GM19324 (cell line): ENCODE measurements around the gene FAM118B.
"Not testable (repeated sequence)": the region's sequence is repeated elsewhere in the genome, so short reads cannot be mapped to it uniquely, and the experiment has no call there.

ENCODE experiments used
- ATAC-seq: cut with Tn5 transposase; IDR thresholded peaks from one replicate; pipeline ENCODE4 v1.9.1; 2021; ENCODE audit warnings: mild to moderate bottlenecking, moderate library complexity; ENCODE audit not compliant: unreplicated experiment, low FRiP score

Gene FAM118B

DNA sequence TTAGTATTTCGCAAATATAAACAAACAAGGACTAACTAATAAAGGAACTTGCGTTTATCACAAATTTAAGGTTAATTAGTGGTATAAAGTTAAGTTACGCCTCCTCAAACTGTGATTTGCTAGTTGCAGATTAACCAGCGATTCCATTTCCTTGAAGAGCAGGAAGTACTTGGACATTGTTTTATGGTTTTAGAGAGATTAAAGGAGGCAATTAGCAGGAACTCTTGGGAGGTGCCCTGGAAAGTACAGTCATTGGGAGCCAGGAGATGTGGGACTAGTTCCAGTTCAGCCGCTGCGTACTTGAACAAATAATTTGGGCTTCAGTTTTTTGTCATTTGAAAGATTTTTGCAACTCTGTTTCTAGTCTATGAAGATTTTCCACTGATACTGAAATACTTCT lies 3.3 kb downstream of the FAM118B start:
- no peak for ATAC-seq

DNA sequence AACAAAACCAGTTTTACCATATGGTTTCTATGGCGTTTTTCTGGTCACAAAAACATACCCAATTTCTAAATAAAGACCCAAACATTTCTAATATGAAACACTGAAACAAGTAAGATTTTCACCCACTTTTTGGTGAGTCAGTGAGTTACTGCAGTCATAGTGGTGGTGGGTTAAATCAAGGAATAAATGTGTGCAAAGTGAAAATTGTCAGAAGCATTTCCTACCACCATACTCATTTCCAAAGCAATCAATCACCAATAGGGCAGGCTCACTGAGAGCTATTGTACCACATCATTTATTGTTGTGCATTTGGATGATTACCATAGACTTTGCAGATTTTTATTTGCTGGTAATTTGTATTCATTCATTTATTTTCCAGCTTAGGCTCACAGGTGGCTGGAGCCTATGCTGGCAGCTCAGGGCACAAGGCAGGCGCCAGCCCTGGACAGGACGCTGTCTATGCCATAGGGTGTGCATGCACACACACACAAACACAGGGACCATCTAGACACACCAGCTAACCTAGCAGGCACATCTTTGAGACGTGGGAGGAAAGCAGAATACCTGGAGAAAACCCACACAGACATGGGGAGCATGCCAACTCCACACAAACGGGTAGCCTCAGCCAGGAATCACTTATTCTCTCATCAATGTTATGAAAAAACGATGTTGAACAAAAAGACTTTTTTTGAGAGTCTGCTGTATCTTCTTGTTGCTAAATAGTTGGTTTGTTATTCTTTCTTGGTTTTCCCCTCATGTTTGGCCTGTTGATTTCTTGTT lies 5.1 kb downstream of the FAM118B start:
- no peak for ATAC-seq

GRCh38 chr11:126217491-126217890 lies 5.9 kb downstream of the FAM118B start:
- no peak for ATAC-seq

- no peak for ATAC-seq
Observed at GRCh38 chr11:126219547-126219946, 8.0 kb downstream of the FAM118B start.

DNA sequence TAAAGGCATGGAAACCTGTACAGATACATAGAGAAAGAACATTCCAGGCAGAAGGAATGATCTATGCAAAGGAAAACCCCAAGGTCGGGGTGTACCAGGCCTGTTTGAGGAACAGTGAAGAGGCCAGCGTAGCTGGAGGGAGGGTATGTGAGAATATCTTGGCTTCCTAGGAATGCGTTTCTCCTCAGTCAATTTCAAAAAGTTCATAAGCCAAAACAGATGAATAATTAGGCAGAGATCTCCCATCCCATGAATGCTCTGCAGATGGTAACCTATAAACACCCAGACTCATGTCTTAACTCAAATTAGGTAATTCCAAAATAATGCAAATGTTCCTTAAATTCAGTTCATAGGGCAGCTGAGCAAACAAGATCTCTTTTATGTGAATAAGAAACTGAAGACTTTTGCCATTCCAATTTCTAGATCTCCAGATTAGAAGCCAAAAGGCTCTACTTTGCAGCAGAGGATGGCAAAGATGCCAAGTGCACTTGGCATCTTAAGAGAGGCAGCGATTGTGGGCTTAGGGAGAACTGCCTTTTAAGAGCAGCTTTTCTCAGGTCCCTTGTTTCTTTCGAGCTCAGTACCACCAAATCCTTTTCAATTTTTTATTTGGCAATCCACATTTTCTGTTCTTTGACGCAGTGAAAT lies 13.2 kb downstream of the FAM118B start:
- no peak for ATAC-seq

DNA sequence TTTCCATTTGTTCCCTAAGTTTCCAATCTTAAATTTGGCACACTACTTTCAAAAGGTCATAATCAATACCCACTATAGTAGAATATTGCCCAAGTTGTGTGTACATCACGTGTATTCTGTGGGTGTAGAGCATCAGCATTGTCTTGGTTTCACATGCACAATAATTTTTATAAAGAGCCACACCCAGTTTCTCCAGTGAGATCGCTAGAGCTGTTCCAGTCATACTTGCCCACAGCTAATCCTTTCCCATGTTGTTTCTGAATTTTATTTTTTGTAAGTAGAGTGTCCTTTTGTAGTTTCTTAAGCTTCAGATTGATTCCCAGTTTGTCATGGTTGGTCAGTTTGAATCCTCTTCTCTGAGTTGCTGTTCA lies 13.7 kb downstream of the FAM118B start:
- no peak for ATAC-seq

DNA sequence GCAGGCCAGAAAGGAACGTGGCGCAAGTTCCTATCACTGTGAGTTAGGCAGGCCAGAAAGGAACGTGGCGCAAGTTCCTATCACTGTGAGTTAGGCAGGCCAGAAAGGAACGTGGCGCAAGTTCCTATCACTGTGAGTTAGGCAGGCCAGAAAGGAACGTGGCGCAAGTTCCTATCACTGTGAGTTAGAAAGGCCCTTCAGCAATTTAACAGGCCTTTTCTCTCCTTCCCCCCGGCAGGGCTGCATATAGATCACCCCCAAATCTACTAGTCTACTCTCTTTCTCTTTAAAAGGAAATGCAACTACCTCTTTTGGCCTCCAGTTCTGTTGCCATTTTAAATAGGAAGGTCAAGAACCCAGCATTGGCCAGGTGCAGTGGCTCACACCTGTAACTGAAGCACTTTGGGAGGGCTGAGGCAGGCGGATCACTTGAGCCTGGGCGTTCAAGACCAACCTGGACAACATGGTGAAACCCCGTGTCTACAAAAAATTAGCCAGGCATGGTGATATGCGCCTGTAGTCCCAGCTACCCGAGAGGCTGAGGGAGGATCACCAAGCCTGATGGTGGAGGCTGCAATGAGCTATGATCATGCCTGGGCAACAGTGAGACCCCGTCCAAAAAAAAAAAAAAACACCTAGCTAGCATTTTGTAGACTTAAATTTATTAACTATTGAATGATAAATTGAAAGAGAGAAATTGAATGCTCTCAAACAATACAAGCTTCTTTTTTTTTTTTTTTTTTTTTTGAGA lies 14.9 kb downstream of the FAM118B start:
- no peak for ATAC-seq

- no peak for ATAC-seq
Observed at GRCh38 chr11:126229858-126230540, 18.4 kb downstream of the FAM118B start.

DNA sequence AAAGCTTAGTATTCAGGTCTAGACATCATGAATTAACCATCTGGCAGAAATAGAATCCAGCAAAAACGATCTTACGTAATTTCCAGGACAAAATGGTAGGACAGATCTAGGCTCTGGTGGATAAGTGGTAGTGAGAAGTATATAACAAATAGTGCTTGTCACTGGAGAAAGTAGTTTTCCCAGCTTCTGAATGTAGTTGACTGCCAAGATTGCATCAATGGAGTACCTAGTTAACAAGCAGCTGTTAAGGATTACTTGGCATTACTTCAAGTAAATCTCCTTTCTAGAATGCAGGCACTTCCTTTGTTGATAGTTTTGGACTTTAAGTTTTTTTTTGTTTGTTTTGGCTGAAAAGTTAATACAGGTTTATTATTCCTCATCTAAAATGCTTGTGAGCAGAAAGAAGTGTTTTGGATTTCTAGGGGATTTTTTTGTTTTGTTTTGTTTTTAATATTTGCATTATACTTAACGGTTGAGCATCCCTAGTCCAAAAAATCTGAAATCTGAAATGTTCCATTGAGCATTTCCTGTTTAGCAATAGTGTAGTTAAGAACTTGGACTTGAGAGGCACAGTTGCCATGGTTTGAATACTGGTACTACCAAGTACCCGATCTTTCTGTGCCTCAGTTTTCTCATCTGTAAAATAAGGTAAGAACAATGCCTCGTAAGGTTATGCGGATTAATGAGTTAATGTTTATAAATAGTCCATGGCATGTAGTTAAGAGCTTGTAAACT lies 20.3 kb downstream of the FAM118B start:
- no peak for ATAC-seq

- ATAC-seq: no peak
Observed at GRCh38 chr11:126232683-126233082, 21.1 kb downstream of the FAM118B start.

DNA sequence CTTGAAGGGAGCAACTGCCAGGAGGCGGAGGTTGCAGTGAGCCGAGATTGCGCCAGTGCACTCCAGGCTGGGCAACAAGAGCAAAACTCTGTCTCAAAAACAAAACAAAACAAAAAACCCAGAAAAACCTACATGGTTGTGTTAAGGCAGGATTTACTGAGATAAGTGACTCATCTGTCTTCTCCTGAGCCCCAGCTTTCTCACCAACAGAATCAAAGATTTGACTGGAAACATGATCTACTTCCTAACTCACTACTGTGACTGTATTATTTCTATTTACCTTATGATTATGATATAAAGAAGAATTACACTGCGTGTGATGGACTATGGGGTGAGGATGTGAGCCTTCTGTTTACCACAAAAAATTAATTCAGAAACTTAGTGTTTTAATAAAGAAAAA lies 21.8 kb downstream of the FAM118B start:
- ATAC-seq: no peak

DNA sequence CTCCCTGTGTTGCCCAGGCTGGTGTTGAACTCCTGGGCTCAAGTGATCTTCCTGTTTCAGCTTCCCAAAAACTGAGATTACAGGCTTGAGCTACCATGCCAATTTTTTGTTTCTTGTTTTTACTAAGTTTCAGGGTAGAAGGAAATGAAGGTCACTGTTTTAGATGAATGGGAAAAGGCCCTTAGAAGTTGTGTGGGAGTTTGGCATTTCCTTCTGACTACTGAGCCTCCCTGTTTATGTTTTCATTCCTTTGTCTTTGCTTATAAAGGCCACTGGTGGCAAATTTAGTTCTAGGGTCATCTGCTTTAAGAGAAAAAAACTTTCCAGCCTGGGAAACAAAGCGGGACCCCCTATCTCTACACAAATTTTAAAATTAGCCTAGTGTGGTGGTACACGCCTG lies 35.1 kb downstream of the FAM118B start:
- no peak for ATAC-seq

DNA sequence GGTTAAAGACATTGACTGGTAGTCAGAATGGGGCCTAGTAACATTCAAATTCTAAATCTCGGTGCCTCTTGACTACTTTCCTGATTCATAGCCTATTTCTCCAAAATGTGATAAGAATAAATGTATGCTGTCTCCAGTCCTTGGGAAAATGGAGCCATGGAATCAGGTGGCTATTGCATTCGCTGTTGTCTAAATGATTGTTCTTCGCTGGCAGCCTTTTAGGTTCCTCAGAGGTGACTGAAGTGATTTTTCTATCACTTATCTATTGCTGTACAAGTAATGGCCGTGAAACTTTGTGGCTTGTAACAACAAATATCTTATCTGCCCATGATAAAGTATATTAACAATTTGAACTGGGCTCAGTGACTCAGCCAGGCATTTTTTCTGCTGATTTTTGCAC lies 41.7 kb downstream of the FAM118B start:
- no peak for ATAC-seq

- ATAC-seq: no peak
Observed at GRCh38 chr11:126254819-126255218, 43.2 kb downstream of the FAM118B start.

- not testable (repeated sequence) for ATAC-seq
Observed at GRCh38 chr11:126255507-126255906, 43.9 kb downstream of the FAM118B start.

GRCh38 chr11:126256216-126256615 lies 44.6 kb downstream of the FAM118B start:
- ATAC-seq: no peak

GRCh38 chr11:126257144-126257543 lies 45.6 kb downstream of the FAM118B start:
- ATAC-seq: no peak

DNA sequence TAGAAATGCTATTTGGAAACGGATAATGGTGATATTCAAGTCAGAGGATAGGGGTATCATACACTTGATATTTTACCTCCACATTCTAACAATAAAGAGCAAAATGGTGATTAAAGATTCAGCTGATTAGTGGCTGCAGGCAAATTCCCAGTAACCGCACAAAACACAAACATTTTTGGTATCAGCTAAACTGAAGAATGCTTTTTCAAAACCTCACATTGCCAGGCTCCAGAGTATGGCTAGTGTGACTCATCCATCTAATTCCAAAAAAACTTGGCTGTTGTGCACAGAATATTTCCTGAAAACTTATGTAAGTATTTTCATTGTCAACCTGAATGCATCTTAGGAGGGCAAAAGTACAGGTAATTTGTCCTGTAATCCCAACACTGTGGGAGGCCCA lies 46.2 kb downstream of the FAM118B start:
- ATAC-seq: no peak

GRCh38 chr11:126262216-126262615 lies 50.6 kb downstream of the FAM118B start:
- ATAC-seq: no peak

- no peak for ATAC-seq
Observed at GRCh38 chr11:126263489-126263888, 51.9 kb downstream of the FAM118B start.
